K562 (cell line): ENCODE measurements around the gene ZC3H12C. TPM values are rescaled to one million over a fixed set of nuclear protein-coding genes. Genes with fewer than 3 reads are reported as not detected.
A peak's percentile ranks its signal among the peaks of the same experiment; 100 is the strongest.

Experiments used
- ASH1L ChIP-seq: fragments of 450-650 bp; IDR thresholded peaks from 2 replicates; pipeline ENCODE4 v1.6.1; 2018; ENCODE audit warnings: borderline replicate concordance, mild to moderate bottlenecking, low read depth; ENCODE audit not compliant: partially characterized antibody
- ATF3 ChIP-seq, 2 experiments: fragments of 450-650 bp in 1 of 2; sonication (generic) in 1 of 2; formaldehyde crosslinking in 1 of 2; IDR thresholded peaks in 1 of 2; conservative IDR thresholded peaks in 1 of 2; 2 replicates each; pipeline versions ENCODE4 v1.6.1 to v1.8.1; 2016 to 2023; ENCODE audit warnings: mild to moderate bottlenecking in 2 of 2, moderate library complexity in 2 of 2, inconsistent platforms in 1 of 2, missing genetic modification reagents in 1 of 2
- BRF2 ChIP-seq: IDR thresholded peaks from 3 replicates; pipeline ENCODE4 v1.6.1; 2011; ENCODE audit warnings: borderline replicate concordance, mild to moderate bottlenecking; ENCODE audit not compliant: insufficient read length, insufficient read depth
- CHD2 ChIP-seq: IDR thresholded peaks from 2 replicates; pipeline ENCODE4 v1.6.1; 2011; ENCODE audit warnings: low read depth, low read length
- COPS2 ChIP-seq: fragments of 450-650 bp; conservative IDR thresholded peaks from 2 replicates; pipeline ENCODE4 v1.6.1; 2016; ENCODE audit warnings: mild to moderate bottlenecking, moderate library complexity
- CREB1 ChIP-seq, 2 experiments: sonication (generic) in 1 of 2; formaldehyde crosslinking in 1 of 2; IDR thresholded peaks; 2 replicates each; pipeline versions ENCODE4 v1.6.1 to v1.8.0; 2012 to 2022; ENCODE audit warnings: inconsistent platforms in 1 of 2, mild to moderate bottlenecking in 1 of 2, missing genetic modification reagents in 1 of 2, moderate library complexity in 1 of 2
- CTBP1 ChIP-seq: fragments of 450-650 bp; IDR thresholded peaks from 2 replicates; pipeline ENCODE4 v1.6.1; 2016; ENCODE audit warnings: borderline replicate concordance
- DACH1 ChIP-seq: fragments of 450-650 bp; IDR thresholded peaks from 2 replicates; pipeline ENCODE4 v1.6.1; 2018; ENCODE audit not compliant: partially characterized antibody
- DIDO1 ChIP-seq: fragments of 450-650 bp; IDR thresholded peaks from 2 replicates; pipeline ENCODE4 v1.6.1; 2016; ENCODE audit warnings: low read depth, missing biosample characterization, missing genetic modification characterization
- ETS2 ChIP-seq: IDR thresholded peaks from 2 replicates; pipeline ENCODE4 v1.6.1; 2016; ENCODE audit warnings: borderline replicate concordance, missing genetic modification characterization, mild to moderate bottlenecking, moderate library complexity, missing compliant biosample characterization; ENCODE audit not compliant: poor library complexity, severe bottlenecking
- FOXM1 ChIP-seq, 2 experiments: fragments of 450-650 bp in 1 of 2; sonication (generic) in 1 of 2; formaldehyde crosslinking in 1 of 2; IDR thresholded peaks; 2 replicates each; pipeline versions ENCODE4 v1.6.1 to v1.9.0; 2017 to 2022; ENCODE audit warnings: low read depth in 2 of 2, mild to moderate bottlenecking in 2 of 2, missing genetic modification reagents in 1 of 2, moderate library complexity in 1 of 2
- FOXP4 ChIP-seq: sonication (generic); formaldehyde crosslinking; IDR thresholded peaks from 2 replicates; pipeline ENCODE4 v1.8.0; 2022; ENCODE audit warnings: mild to moderate bottlenecking, missing genetic modification reagents, borderline replicate concordance
- GATAD2B ChIP-seq: fragments of 450-650 bp; IDR thresholded peaks from 2 replicates; pipeline ENCODE4 v1.6.1; 2017; ENCODE audit warnings: mild to moderate bottlenecking, borderline replicate concordance
- HCFC1 ChIP-seq: IDR thresholded peaks from 2 replicates; pipeline ENCODE4 v1.6.1; 2012; ENCODE audit warnings: low read depth, low read length, improper control_type of control experiment
- MCM5 ChIP-seq: fragments of 450-650 bp; IDR thresholded peaks from 2 replicates; pipeline ENCODE4 v1.6.1; 2016; ENCODE audit warnings: low read depth
- PPARD ChIP-seq: fragments of 250-450 bp; sonication (Bioruptor Pico); IDR thresholded peaks from 2 replicates; pipeline ENCODE4 v1.8.0; 2022; ENCODE audit warnings: inconsistent platforms, mild to moderate bottlenecking, moderate library complexity
- SETDB1 ChIP-seq: IDR thresholded peaks from one replicate; pipeline ENCODE4 v1.6.1; 2012; ENCODE audit warnings: low read length, control low read depth, inconsistent platforms
- SMAD3 ChIP-seq: fragments of 450-650 bp; formaldehyde crosslinking; conservative IDR thresholded peaks from 2 replicates; pipeline ENCODE4 v1.4.0; 2020; ENCODE audit warnings: mild to moderate bottlenecking
- SMARCC2 ChIP-seq: fragments of 450-650 bp; IDR thresholded peaks from 2 replicates; pipeline ENCODE4 v1.6.1; 2017; ENCODE audit warnings: antibody characterized with exemption, moderate library complexity, mild to moderate bottlenecking, low read depth
- STAT5A ChIP-seq: IDR thresholded peaks from 2 replicates; pipeline ENCODE4 v1.6.1; 2012; ENCODE audit warnings: low read length, inconsistent platforms, borderline replicate concordance
- TAF7 ChIP-seq: fragments of 450-650 bp; IDR thresholded peaks from 2 replicates; pipeline ENCODE4 v1.6.1; 2016; ENCODE audit warnings: missing genetic modification characterization, missing compliant biosample characterization
- ZC3H8 ChIP-seq: fragments of 450-650 bp; IDR thresholded peaks from 2 replicates; pipeline ENCODE4 v1.6.1; 2017
- ZNF232 ChIP-seq: sonication (generic); formaldehyde crosslinking; IDR thresholded peaks from 2 replicates; pipeline ENCODE4 v1.8.0; 2022; ENCODE audit warnings: mild to moderate bottlenecking, missing genetic modification reagents
- polyA plus RNA-seq, 8 experiments: library from polyadenylated mRNA; depleted of rRNA in 4 of 8; stranded (reverse) in 5 of 8; unstranded in 3 of 8; fragments of >200 nt; fragmentation: Nextera tagmentation in 2 of 8; fragmentation: Illumina TruSeq in 1 of 8; extraction: Ambion mirVana in 2 of 8; extraction: Trizol in 1 of 8; gene quantifications; 2 replicates each; pipeline versions ENCODE4 v1.2.1 to v1.2.3, GENCODE V29; 2011 to 2014; ENCODE audit warnings: inconsistent platforms in 1 of 8, missing spikeins in 1 of 8
- total RNA-seq, 7 experiments: library from RNA; depleted of rRNA in 6 of 7; stranded (reverse); fragments of >200 nt in 6 of 7; fragmentation: Illumina TruSeq in 2 of 7; extraction: Trizol in 2 of 7; gene quantifications; 2 replicates each; pipeline versions ENCODE4 v1.2.1 to v1.2.3, GENCODE V29; 2011 to 2021; ENCODE audit warnings: low replicate concordance in 1 of 7

ZC3H12C gene
- total and polyA plus RNA-seq, 9 of the 15 experiments (the other 6 are each of a cell fraction or from before 2014, with no cell fraction given), result 0.56 to 5.9 (median 3.3) TPM

GRCh38 chr11:110092515-110093406, at the start of gene ZC3H12C (continued):
- no peak for TF ChIP-seq BRF2
- TF ChIP-seq GATAD2B, result no peak
- no peak for TF ChIP-seq CHD2
- no peak for TF ChIP-seq ZNF232
- no peak for TF ChIP-seq ZC3H8
- no peak for TF ChIP-seq TAF7 (tag)
- no peak for TF ChIP-seq DIDO1 (tag)
- TF ChIP-seq FOXP4 (CRISPR knock-in tag), result no peak
- no peak for TF ChIP-seq COPS2
- TF ChIP-seq ETS2 (tag), result no peak
- TF ChIP-seq ATF3 (IDR thresholded peaks at IDR 0.05), result no peak
- TF ChIP-seq ATF3 (CRISPR knock-in tag; conservative IDR thresholded peaks at IDR 0.05), result no peak
- peak; percentile 42; the same call in 1 of the 2 replicates for TF ChIP-seq HCFC1
- TF ChIP-seq ASH1L, result no peak
- TF ChIP-seq DACH1, result no peak
- TF ChIP-seq MCM5, result no peak
- no peak for TF ChIP-seq CREB1 (IDR thresholded peaks at IDR 0.05)
- TF ChIP-seq CREB1 (CRISPR knock-in tag; IDR thresholded peaks at IDR 0.05), result 0 out of 2 replicates have a peak, but pooled peaks have one; percentile 23
- no peak for TF ChIP-seq FOXM1 (IDR thresholded peaks at IDR 0.05; ENCODE audit: low read depth)
- TF ChIP-seq FOXM1 (CRISPR knock-in tag; IDR thresholded peaks at IDR 0.05; ENCODE audit: low read depth), result no peak
- 0 out of 2 replicates have a peak, but pooled peaks have one; percentile 36 for TF ChIP-seq SMAD3
- TF ChIP-seq STAT5A, result no peak
- TF ChIP-seq SETDB1, result no peak
- TF ChIP-seq PPARD (CRISPR knock-in tag), result no peak
- no peak for TF ChIP-seq CTBP1
- no peak for TF ChIP-seq SMARCC2
